UCSD-AML1 (cell line): ENCODE results near the gene PRC1.

ENCODE experiments used
- DNase-seq: peaks from one replicate; lab custom pipeline; 2025; ENCODE audit not compliant: unreplicated experiment; lab: John Stamatoyannopoulos, UW

PRC1 gene

GRCh38 chr15:90956274-90957030 is 37.9 kb downstream of the PRC1 start:
- no peak for DNase-seq

- no peak for DNase-seq
These were observed 38.6 kb downstream of the PRC1 start for GRCh38 chr15:90955624-90956273.

GRCh38 chr15:90954712-90955623 is 39.4 kb downstream of the PRC1 start, which contains the start of gene RCCD1:
Gene RCCD1 (plus strand): TSS chr15:90954884. CDS start chr15:90956735, 1,851 bp downstream.
- DNase-seq, result peak; percentile 91

GRCh38 chr15:90953947-90954711 is 40.2 kb downstream of the PRC1 start:
- no peak for DNase-seq

GRCh38 chr15:90952901-90953677 is 41.2 kb downstream of the PRC1 start:
- no peak for DNase-seq

GRCh38 chr15:90950676-90951075 is 43.7 kb downstream of the PRC1 start:
- DNase-seq, result no peak

GRCh38 chr15:90949979-90950675 is 44.2 kb downstream of the PRC1 start:
- DNase-seq, result no peak

GRCh38 chr15:90948506-90948905 is 45.8 kb downstream of the PRC1 start:
- no peak for DNase-seq

- DNase-seq, result no peak
These were observed 46.6 kb downstream of the PRC1 start for GRCh38 chr15:90947577-90948357.

GRCh38 chr15:90946941-90947576 is 47.3 kb downstream of the PRC1 start:
- no peak for DNase-seq

GRCh38 chr15:90946538-90946937 is 47.8 kb downstream of the PRC1 start:
- DNase-seq, result no peak

GRCh38 chr15:90945091-90945490 is 49.2 kb downstream of the PRC1 start:
- no peak for DNase-seq

- no peak for DNase-seq
These were observed 51.8 kb downstream of the PRC1 start for GRCh38 chr15:90942354-90943120.

- DNase-seq, result no peak
These were observed 53.3 kb downstream of the PRC1 start for GRCh38 chr15:90941038-90941437.

GRCh38 chr15:90939756-90940155 is 54.6 kb downstream of the PRC1 start:
- DNase-seq, result no peak

- no peak for DNase-seq
These were observed 56.1 kb downstream of the PRC1 start for GRCh38 chr15:90938261-90938660.

- no peak for DNase-seq
These were observed 57.5 kb downstream of the PRC1 start for GRCh38 chr15:90936823-90937222.
